K562 (cell line): ENCODE measurements around the gene MALRD1. TPM values are rescaled to one million over a fixed set of nuclear protein-coding genes. Genes with fewer than 3 reads are reported as not detected.

ENCODE experiments used
- ATAC-seq: fragments of 200-7000 bp; cut with Tn5 transposase; 3 replicates; pipeline ENCODE4 v1.9.1; 2020; ENCODE audit warnings: moderate library complexity
- BruUV-seq: library from RNA; stranded (reverse); fragments of 400-500 nt; replicated peaks from 2 replicates; lab custom pipeline; 2021; lab: Mats Ljungman, UMichigan
- CTCF ChIA-PET: fragments of 300-600 bp; formaldehyde crosslinking; extraction: SDS; loops from one replicate; lab custom pipeline; 2021; ENCODE audit warnings: low intra/inter-chr PET ratio; lab: Yijun Ruan, JAX
- POLR2A ChIA-PET: fragments of 300-600, 350-650 bp; sonication (Branson Sonifier 250); formaldehyde crosslinking; extraction: SDS; loops from one replicate; lab custom pipeline; 2021; ENCODE audit warnings: antibody characterized with exemption, inconsistent platforms; lab: Yijun Ruan, JAX
- DNase-seq, 4 experiments: peaks; one replicate each; pipeline versions ENCODE4 v3.0.0 to v3.0.0-alpha.2; 2011 to 2018; ENCODE audit warnings: low spot score in 3 of 4, mixed read lengths in 3 of 4; ENCODE audit errors: extremely low read depth in 1 of 4
- FAIRE-seq: peaks from 2 replicates; lab custom pipeline; 2011; peaks lifted over from hg19 to GRCh38; lab: Jason Lieb, UNC
- H2AFZ ChIP-seq: 2 replicates; pipeline ENCODE4 v1.6.0; 2011; ENCODE audit warnings: low read depth, low read length, control low read depth, inconsistent platforms
- H3K27ac ChIP-seq: fragments of 200-600 bp; 3 replicates; pipeline ENCODE4 v1.8.0; 2011; ENCODE audit warnings: low read depth, mild to moderate bottlenecking, control low read depth, inconsistent platforms, low read length, moderate library complexity, mixed read lengths; ENCODE audit errors: extremely low read depth
- H3K27me3 ChIP-seq, 2 experiments: fragments of 300-600 bp in 1 of 2; 2 replicates in 1 of 2; 3 replicates in 1 of 2; pipeline versions ENCODE4 v1.6.0 to v1.8.0; 2011; ENCODE audit warnings: inconsistent platforms in 2 of 2, low read length in 2 of 2, mild to moderate bottlenecking in 1 of 2, mixed read lengths in 1 of 2, moderate library complexity in 1 of 2; ENCODE audit not compliant: control insufficient read depth in 2 of 2, insufficient read depth in 2 of 2
- H3K36me3 ChIP-seq: fragments of 300-600 bp; 3 replicates; pipeline ENCODE4 v1.8.0; 2011; ENCODE audit warnings: mild to moderate bottlenecking, low read length, inconsistent platforms; ENCODE audit not compliant: control insufficient read depth, insufficient read depth
- H3K4me1 ChIP-seq, 2 experiments: fragments of 200-600 bp in 1 of 2; replicated peaks in 1 of 2; 2 replicates in 1 of 2; 3 replicates in 1 of 2; pipeline versions ENCODE4 v1.5.1 to v1.8.0; 2011; ENCODE audit warnings: inconsistent platforms in 2 of 2, low read length in 2 of 2, mild to moderate bottlenecking in 1 of 2, mixed read lengths in 1 of 2, moderate library complexity in 1 of 2; ENCODE audit not compliant: control insufficient read depth in 2 of 2, insufficient read depth in 2 of 2
- H3K4me2 ChIP-seq: 2 replicates; pipeline ENCODE4 v1.6.1; 2011; ENCODE audit warnings: low read length, control low read depth, inconsistent platforms, mixed read lengths; ENCODE audit not compliant: insufficient read depth
- H3K4me3 ChIP-seq: fragments of 200-600 bp; sonication (generic), shearing (Covaris generic); 2 replicates; pipeline ENCODE4 v1.5.1; 2016; ENCODE audit warnings: control low read depth, inconsistent platforms
- H3K79me2 ChIP-seq: fragments of 200-600 bp; 3 replicates; pipeline ENCODE4 v1.8.0; 2011; ENCODE audit warnings: low read length, inconsistent platforms; ENCODE audit not compliant: control insufficient read depth, insufficient read depth
- H3K9ac ChIP-seq, 2 experiments: 2 replicates each; pipeline versions ENCODE4 v1.6.0 to v1.6.1; 2011; ENCODE audit warnings: low read depth in 2 of 2, low read length in 2 of 2, control low read depth in 1 of 2, inconsistent platforms in 1 of 2, mild to moderate bottlenecking in 1 of 2, mixed read lengths in 1 of 2; ENCODE audit not compliant: insufficient read depth in 1 of 2
- H3K9me1 ChIP-seq: one replicate; pipeline ENCODE4 v1.6.0; 2011; ENCODE audit warnings: inconsistent platforms, mild to moderate bottlenecking, low read length, moderate library complexity; ENCODE audit not compliant: control insufficient read depth, insufficient read depth
- H3K9me3 ChIP-seq: replicated peaks from 2 replicates; pipeline ENCODE4 v1.5.1; 2011; ENCODE audit warnings: low read depth, low read length, inconsistent platforms; ENCODE audit not compliant: control insufficient read depth, insufficient read depth
- H4K20me1 ChIP-seq: replicated peaks from 2 replicates; pipeline ENCODE4 v1.6.1; 2011; ENCODE audit warnings: low read length, inconsistent platforms, mixed read lengths; ENCODE audit not compliant: control insufficient read depth, insufficient read depth
- CC2D1A ChIP-seq: fragments of 450-650 bp; IDR thresholded peaks from 2 replicates; pipeline ENCODE4 v1.6.1; 2017; ENCODE audit warnings: mild to moderate bottlenecking
- HLTF ChIP-seq: fragments of 450-650 bp; IDR thresholded peaks from 2 replicates; pipeline ENCODE4 v1.6.1; 2016
- HMGN3 ChIP-seq: IDR thresholded peaks from 2 replicates; pipeline ENCODE4 v1.6.1; 2011; ENCODE audit warnings: borderline replicate concordance, low read depth, mild to moderate bottlenecking, mixed read lengths, low read length; ENCODE audit not compliant: insufficient read length; ENCODE audit errors: extremely low read depth
- KAT8 ChIP-seq: fragments of 450-650 bp; IDR thresholded peaks from 2 replicates; pipeline ENCODE4 v1.6.1; 2016; ENCODE audit warnings: low read depth, mild to moderate bottlenecking
- MTA1 ChIP-seq: fragments of 450-650 bp; IDR thresholded peaks from 2 replicates; pipeline ENCODE4 v1.6.1; 2017; ENCODE audit warnings: borderline replicate concordance
- MTF1 ChIP-seq: fragments of 250-450 bp; sonication (Bioruptor Pico); IDR thresholded peaks from 2 replicates; pipeline ENCODE4 v1.9.0; 2021; ENCODE audit warnings: moderate library complexity, mild to moderate bottlenecking, inconsistent platforms, borderline replicate concordance
- POLR2G ChIP-seq: fragments of 200-400 bp; formaldehyde crosslinking; IDR thresholded peaks from 2 replicates; pipeline ENCODE4 v1.6.1; 2017; ENCODE audit warnings: low read depth, mild to moderate bottlenecking, antibody characterized with exemption, low read length, moderate library complexity
- SMAD4 ChIP-seq: fragments of 250-450 bp; sonication (Bioruptor Pico); conservative IDR thresholded peaks from 2 replicates; pipeline ENCODE4 v1.8.0; 2021; ENCODE audit warnings: inconsistent platforms, mild to moderate bottlenecking, moderate library complexity
- TCF7L2 ChIP-seq: fragments of 150-350 bp; IDR thresholded peaks from 2 replicates; pipeline ENCODE4 v1.6.1; 2016; ENCODE audit warnings: low read depth, mild to moderate bottlenecking, low read length, moderate library complexity
- USF1 ChIP-seq: sonication (generic); formaldehyde crosslinking; IDR thresholded peaks from 2 replicates; pipeline ENCODE4 v1.9.0; 2022; ENCODE audit warnings: mild to moderate bottlenecking, missing genetic modification reagents
- in situ Hi-C: fragments of 300-500 bp; cut with MboI; formaldehyde crosslinking; loops from 4 replicates; pipeline ENCODE4 v1.15.0; 2018; ENCODE audit warnings: inconsistent platforms, mixed read lengths
- intact Hi-C: fragments of 100-400 bp; cut with micrococcal nuclease; formaldehyde crosslinking; loops from 2 replicates; pipeline ENCODE4 v1.14.2; 2022
- polyA plus RNA-seq, 8 experiments: library from polyadenylated mRNA; depleted of rRNA in 4 of 8; stranded (reverse) in 5 of 8; unstranded in 3 of 8; fragments of >200 nt; fragmentation: Nextera tagmentation in 2 of 8; fragmentation: Illumina TruSeq in 1 of 8; extraction: Ambion mirVana in 2 of 8; extraction: Trizol in 1 of 8; gene quantifications; 2 replicates each; pipeline versions ENCODE4 v1.2.1 to v1.2.3, GENCODE V29; 2011 to 2014; ENCODE audit warnings: inconsistent platforms in 1 of 8, missing spikeins in 1 of 8
- total RNA-seq, 7 experiments: library from RNA; depleted of rRNA in 6 of 7; stranded (reverse); fragments of >200 nt in 6 of 7; fragmentation: Illumina TruSeq in 2 of 7; extraction: Trizol in 2 of 7; gene quantifications; 2 replicates each; pipeline versions ENCODE4 v1.2.1 to v1.2.3, GENCODE V29; 2011 to 2021; ENCODE audit warnings: low replicate concordance in 1 of 7

Gene MALRD1
- total and polyA plus RNA-seq, 9 of the 15 experiments (the other 6 are each of a cell fraction or from before 2014, with no cell fraction given), result not detected

GRCh38 chr10:19749185-19749729 lies 700.7 kb downstream of the MALRD1 start:
- H3K9me1 ChIP-seq, result no peaks in the 10 kb centered on the region
- in situ Hi-C loops, result no loop called here
- ChIA-PET POLR2A (interaction anchor here (0.9 kb wide), 1 partner anchor 9 kb away, joined by 3 read pairs; no protein-coding TSS in a partner anchor), CTCF (no interaction called here)
- no peak overlapping the region for H2AFZ ChIP-seq
- no peaks in the 10 kb centered on the region for H4K20me1 ChIP-seq
- H3K4me2 ChIP-seq, result no peak overlapping the region
- no peak for ATAC-seq
- TF ChIP-seq SMAD4 (CRISPR knock-in tag), result no peak
- no peak for TF ChIP-seq USF1 (CRISPR knock-in tag)
- no peak for TF ChIP-seq HMGN3
- no peak for TF ChIP-seq MTF1 (CRISPR knock-in tag)
- TF ChIP-seq POLR2G, result no peak
- TF ChIP-seq KAT8, result no peak
- no peak for TF ChIP-seq TCF7L2
- no peak for TF ChIP-seq HLTF
- no peak for TF ChIP-seq MTA1
- no peak for TF ChIP-seq CC2D1A
- no peaks in the 10 kb centered on the region for H3K9me3 ChIP-seq
- BruUV-seq, result no TSS peak
- H3K4me1 ChIP-seq, result no peaks in the 10 kb centered on the region
- H3K36me3 ChIP-seq, result no peaks in the 10 kb centered on the region
- no peak for FAIRE-seq
- H3K27me3 ChIP-seq, result no peaks in the 10 kb centered on the region
- intact Hi-C loops, result no loop called here
- H3K27ac ChIP-seq, result no peak overlapping the region
- DNase-seq, result no peak
- H3K4me3 ChIP-seq, result no peak overlapping the region
- H3K79me2 ChIP-seq, result no peaks in the 10 kb centered on the region
- H3K9ac ChIP-seq, result no peak overlapping the region
